Measurements from ENCODE around the gene MYBPC2.
"Not testable (repeated sequence)": the region's sequence is repeated elsewhere in the genome, so short reads cannot be mapped to it uniquely, and the experiment has no call there.

MYBPC2 gene

GRCh38 chr19:50461066-50461875, 28.6 kb downstream of the MYBPC2 start:
- peak; percentile 68 for DNase-seq

- DNase-seq, result no peak
Measured at GRCh38 chr19:50462970-50463369, 30.3 kb downstream of the MYBPC2 start.

DNA sequence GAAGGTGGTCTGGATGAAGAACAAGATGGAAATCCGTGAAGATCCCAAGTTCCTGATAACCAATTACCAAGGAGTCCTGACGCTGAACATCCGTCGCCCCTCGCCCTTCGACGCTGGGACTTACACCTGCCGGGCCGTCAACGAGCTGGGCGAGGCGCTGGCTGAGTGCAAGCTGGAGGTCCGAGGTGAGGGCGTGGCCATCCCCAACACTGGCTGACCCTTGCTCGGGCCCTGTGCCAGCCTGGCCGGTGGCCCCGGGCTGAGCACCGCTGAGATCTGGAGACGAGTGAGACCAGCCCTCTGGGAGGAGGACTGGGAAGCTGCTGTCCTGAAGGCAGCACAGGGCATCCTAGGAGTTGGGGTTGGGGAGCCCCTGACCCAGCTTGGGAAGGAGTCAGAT, 31.7 kb downstream of the MYBPC2 start:
- no peak for DNase-seq

GRCh38 chr19:50465000-50465399, 32.3 kb downstream of the MYBPC2 start:
- DNase-seq, result no peak

DNA sequence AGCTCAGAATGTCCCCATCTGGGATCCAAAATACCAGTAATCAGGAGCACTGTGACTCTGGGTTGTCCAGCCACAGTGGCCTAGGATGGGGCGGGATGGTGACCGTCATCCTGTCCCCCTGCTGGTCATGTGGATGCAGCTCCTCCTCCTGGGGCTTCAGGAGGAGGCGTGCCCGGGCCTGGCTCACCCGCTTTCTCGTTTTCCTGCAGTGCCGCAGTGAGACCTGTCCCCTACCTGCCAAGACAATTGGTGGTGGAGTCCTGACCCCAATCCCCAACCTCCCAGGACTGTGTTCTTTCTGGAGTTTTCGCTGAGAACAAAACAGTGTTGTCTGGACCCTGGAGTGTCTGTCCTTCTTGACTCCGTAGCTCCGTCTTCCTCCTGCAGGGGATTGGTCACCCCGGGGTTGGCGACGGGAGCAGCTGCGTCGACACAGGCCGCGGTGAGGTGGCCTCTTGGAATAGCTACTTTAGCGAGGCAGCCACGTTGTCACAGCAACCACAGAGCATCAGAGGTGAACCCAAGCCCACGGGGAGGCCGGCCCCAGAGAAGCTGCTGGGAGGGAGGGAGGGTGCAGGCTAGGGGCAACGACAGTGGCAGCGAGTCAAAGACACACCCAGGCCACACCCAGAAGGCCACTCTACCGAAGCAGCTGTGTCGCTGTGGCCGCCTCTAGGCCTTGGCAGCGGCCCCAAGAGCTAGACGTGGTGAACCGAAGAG, 33.5 kb downstream of the MYBPC2 start:
- DNase-seq, result peak; percentile 76

DNA sequence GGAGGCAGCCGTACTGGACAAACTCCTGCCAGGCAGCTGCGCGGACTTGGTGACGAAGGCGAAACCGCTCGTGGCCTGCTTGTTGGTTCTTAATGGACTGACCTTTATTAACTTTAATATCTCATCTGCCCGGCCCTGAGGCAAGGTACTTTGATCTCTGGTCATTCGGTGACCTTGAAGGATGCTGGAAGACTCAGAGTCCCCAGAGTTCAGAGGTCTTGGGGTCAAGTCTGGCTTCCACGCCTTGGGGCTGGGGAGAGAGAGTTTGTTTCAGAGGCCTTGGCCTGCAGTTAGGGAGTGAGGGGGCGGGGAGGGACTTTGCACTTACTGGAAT, 34.0 kb downstream of the MYBPC2 start:
- no peak for DNase-seq

GRCh38 chr19:50467566-50467965, 34.9 kb downstream of the MYBPC2 start:
- no peak for DNase-seq

DNA sequence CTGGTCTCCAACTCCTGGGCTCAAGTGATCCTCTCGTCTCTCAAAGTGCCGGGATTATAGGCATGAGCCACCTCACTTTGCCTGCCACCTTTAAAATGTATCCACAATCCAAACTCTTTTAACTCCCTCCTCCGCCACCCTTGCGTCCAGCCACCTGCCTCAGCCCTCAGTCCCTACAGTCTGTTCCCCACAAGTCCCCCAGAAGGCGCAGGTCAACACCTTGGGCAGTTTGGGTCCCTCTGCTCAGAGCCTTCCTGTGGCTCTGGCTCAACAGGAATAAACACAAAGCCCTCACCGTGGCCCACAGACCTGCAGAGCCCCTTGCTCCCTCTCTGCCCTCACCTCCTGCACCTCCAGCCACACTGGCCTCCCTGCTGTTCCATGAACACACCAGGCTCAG, 36.1 kb downstream of the MYBPC2 start:
- no peak for DNase-seq

DNA sequence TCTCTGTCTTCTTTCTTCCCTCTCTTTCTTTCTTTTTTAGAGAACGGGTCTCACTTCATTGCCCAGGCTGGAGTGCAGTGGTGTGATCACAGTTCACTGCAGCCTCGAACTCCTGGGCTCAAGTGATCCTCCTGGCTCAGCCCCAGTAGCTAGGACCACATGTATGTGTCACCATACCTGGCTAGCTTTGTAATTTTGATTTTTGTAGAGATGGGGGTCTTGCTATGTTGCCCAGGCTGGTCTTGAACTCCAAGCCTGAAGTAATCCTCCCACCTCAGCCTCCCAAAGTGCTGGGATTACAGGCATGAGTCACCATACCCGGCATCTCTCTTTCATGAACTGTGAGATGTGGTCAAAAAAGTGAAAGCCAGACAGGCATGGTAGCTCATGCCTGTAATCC, 40.6 kb downstream of the MYBPC2 start:
- DNase-seq, result not testable (repeated sequence)

DNA sequence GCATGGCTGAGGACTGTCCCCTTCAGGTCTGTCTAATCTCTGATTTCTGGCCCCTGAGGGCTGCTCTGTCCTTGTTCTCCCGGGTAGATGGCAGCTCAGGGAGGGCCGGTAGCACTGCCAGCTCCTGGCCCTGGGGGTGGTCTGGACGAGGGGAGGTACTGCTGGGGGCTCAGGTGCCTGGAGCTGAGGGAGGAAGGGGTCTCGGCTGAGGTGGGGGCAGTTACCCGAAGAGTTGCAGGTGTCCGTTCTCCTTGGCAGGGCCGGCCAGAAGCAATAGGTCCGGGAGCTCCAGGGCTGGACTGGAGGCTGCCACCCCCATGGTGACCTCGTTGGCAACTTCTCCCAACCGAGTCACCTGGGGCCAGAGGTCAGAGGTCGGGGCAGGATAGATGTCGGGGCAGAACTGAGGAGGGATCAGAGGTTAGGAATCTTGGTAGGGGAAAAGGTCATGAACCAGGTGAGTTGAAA, 42.4 kb downstream of the MYBPC2 start:
- DNase-seq, result no peak

DNA sequence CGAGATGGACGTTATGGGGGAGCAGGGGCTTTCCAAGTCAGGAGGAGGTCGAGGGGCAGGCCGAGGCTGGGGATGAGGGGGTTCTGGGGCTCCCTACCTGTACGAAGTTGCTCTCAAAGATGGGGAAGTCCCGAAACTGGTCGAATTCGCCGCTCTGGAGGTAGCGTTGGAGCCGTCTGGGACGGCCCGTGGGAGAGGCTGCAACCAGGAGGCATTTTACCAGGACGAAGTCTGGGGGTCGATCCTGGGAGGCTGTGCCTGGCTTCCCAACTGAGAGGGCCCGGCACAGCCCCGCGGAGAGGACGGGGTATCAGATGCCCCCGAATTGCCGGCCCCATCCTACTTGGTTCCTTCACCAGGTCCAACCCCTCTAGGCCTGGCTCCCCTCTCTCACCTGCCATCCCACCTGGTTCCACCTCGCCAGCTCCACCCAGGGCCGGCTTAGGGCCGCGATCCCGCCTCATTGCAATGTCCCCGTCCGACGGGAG, 43.1 kb downstream of the MYBPC2 start:
- DNase-seq, result no peak

GRCh38 chr19:50476224-50476906, 43.7 kb downstream of the MYBPC2 start, which contains the start of the genes EMC10 and GARIN5A:
TSS of gene EMC10 (plus strand) at chr19:50476507. CDS start at chr19:50476545, 38 bp downstream.
TSS of gene GARIN5A (minus strand) at chr19:50476848. CDS start at chr19:50476388, 460 bp downstream.
- peak; percentile 94 for DNase-seq

GRCh38 chr19:50476907-50477238, 44.2 kb downstream of the MYBPC2 start:
- no peak for DNase-seq

DNA sequence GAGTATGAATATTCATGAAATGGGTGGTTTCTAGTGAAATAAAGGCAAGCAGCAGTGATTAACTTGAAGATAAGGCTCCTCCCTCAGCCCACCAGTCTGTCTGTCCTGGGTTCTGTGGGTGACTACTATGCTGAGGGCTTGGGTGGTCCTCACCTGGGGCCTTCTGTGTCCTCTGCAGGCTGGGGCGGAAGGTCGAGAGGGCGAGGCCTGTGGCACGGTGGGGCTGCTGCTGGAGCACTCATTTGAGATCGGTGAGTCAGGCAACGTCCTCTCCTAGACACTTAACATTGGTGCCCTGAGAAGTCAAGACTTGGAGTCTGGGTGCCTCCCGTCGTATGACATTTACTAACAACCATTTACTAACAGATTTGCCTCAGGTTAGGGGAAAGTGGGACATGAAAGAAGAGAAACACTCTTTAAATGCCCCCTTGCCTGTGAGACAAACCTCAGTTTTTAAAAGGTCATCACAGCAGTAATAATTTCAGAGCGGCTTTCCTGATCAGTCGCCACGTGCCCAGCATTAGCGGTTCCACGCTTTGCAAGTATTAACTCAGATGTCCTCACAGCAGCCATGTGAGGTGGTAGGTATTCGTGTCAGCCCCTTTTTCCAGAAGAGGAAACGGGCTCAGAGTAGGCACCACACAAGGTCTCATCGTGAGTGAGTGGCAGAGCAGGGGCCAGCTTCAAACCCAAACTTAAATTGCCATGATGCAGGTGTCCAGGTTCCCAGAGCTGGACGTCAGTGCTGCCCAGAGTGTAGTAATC, 45.2 kb downstream of the MYBPC2 start:
- DNase-seq, result no peak

DNA sequence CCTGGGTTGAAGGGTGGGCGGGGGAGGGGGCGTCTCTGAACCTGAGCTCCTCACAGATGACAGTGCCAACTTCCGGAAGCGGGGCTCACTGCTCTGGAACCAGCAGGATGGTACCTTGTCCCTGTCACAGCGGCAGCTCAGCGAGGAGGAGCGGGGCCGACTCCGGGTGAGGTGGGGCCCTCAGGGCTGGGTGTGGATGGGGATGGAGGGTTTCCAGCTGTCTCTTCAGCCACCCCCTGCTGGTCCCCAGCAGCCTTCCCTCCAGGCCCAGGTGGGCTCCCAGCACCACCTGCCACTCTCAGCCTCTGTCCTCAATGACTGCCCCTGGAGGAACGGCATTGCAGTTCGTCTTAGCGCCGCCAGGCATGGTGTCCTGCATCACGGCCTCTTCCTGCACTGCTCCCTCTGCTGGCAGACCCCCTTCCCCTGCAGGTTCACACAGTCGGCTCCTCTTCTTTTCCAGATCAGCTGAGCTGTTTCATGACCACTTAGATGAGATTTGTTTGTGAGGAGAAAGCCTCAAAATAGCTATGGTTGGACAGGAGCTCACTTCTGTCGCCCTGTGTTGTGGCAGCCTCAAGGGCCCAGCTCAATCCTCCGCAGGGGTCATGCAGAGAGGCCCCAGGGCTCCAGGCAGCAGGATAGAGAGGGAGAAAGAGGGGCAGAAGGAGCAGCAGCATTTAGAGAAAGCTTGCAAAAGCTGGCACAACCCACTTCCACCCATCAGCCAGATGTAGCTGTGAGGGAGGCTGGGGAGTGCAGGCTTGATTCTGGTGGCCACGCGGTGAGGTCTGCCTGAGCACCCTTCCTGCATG, 46.4 kb downstream of the MYBPC2 start:
- DNase-seq, result no peak

- DNase-seq, result no peak
Measured at GRCh38 chr19:50479761-50480251, 47.1 kb downstream of the MYBPC2 start.

- DNase-seq, result no peak
Measured at GRCh38 chr19:50480281-50481111, 47.8 kb downstream of the MYBPC2 start.

DNA sequence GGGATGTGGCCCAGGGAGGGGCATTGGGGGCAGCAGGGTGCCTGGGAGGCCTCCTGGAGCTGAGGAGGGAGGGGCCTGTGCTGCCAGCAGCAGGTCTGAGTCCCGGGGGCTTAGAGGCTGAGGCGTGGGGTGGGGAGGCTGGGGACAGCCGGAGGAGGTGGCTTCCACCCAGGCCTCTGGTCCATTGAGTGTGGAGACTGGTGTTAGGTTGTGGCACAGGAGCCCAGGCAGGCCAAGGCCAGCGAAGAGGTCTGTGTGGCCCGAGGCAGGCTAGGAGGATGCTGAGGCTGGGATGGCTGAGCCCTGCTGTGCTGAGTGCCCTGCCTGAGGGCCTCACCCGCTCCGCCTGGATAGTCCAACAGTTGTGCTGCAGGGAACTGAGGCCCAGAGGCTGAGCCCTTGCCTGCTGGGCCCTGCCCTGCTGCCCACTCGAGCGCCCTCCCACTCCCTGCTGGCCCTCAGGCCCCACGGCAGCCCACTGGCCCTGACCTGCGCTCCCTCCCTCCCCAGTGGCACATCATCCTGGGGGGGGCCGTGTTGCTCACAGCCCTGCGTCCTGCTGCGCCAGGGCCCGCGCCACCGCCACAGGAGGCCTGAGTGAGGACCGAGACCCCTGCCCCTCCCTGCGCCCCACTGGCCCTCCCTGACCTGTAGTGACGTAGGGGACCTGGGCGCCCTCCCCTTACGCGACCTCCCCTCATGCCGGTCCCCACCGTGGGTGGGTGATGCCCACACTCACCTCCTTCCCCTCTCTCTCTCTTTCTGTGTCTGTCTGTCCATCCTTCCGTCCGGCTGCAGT, 48.9 kb downstream of the MYBPC2 start:
- no peak for DNase-seq

DNA sequence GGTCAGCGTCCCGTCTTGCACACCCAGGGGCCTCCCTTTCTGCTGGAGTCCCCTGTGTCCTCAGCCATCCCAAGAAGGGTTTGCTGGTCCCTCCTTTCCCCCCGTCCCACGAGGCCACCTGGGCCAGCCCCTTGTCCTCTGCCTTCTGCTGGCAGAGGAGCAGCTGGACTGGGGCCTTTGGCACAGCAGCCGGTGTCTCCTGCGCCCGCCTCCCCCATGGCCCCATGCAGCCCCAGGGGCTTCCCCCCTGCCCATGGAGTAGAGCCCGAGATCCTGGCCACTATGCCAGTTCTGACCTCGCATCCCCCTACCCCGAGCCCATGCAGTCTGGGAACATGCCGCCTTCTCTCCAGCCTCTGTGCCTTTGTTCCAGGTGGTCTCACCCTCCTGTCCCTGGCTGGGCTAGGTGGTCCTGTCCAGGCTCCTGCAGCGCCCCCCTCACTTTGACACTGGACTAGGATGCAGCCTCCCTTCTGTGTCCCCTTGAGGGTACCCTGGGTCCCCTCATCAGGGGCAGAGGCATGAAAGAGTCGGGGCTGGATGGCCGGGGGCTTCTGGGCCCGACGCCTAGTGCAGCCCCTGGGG, 49.7 kb downstream of the MYBPC2 start:
- no peak for DNase-seq

Data from left hindlimb (tissue), 1 donor.